Suprapubic skin (tissue), 4 donors: ENCODE results near the gene FYTTD1.

ENCODE experiments used
- EP300 ChIP-seq: sonication (generic); formaldehyde crosslinking; IDR thresholded peaks from one replicate; pipeline ENCODE4 v1.6.1; 2017; ENCODE audit warnings: antibody characterized with exemption
- POLR2A ChIP-seq, 2 donors: fragments of 450-650 bp; IDR thresholded peaks; one replicate each; pipeline ENCODE4 v1.6.1; 2017; ENCODE audit warnings: antibody characterized with exemption in 2 of 2, mild to moderate bottlenecking in 2 of 2, moderate library complexity in 2 of 2
- POLR2AphosphoS5 ChIP-seq, 3 donors: sonication (generic); formaldehyde crosslinking; IDR thresholded peaks; one replicate each; pipeline ENCODE4 v1.6.1; 2017; ENCODE audit warnings: antibody characterized with exemption in 3 of 3
- TF ChIP-seq, protein P1 (sequence below), 2 donors: fragments of 200-600 bp in 1 of 2; fragments of 450-650 bp in 1 of 2; sonication (generic) in 1 of 2; IDR thresholded peaks; one replicate each; pipeline ENCODE4 v1.5.1; 2016 to 2019; ENCODE audit warnings: antibody characterized with exemption in 2 of 2, mild to moderate bottlenecking in 1 of 2, moderate library complexity in 1 of 2

DNA sequence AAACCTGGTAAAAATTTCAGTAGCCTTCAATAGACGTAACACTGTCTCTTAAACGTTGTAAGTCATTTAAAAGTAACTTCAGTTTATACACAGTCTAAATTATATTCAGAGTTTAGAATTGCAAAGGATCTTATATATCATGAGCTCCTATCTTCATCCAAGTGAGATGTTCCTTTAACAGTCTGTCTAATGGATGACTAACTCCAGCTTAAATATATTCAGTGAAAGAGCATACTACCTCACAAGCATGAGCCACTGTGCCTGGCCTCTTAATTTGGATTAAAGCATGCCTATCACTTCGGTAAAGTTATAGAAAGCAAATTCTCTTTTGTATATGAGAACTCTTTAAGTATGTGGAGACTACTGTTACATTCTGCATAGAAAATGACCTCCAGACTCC, 7.0 kb downstream of the FYTTD1 start:
- TF ChIP-seq POLR2A (IDR thresholded peaks at IDR 0.05) (no peak), POLR2AphosphoS5 (IDR thresholded peaks at IDR 0.05) (no peak), EP300 (no peak)
- TF ChIP-seq, protein P1, sequence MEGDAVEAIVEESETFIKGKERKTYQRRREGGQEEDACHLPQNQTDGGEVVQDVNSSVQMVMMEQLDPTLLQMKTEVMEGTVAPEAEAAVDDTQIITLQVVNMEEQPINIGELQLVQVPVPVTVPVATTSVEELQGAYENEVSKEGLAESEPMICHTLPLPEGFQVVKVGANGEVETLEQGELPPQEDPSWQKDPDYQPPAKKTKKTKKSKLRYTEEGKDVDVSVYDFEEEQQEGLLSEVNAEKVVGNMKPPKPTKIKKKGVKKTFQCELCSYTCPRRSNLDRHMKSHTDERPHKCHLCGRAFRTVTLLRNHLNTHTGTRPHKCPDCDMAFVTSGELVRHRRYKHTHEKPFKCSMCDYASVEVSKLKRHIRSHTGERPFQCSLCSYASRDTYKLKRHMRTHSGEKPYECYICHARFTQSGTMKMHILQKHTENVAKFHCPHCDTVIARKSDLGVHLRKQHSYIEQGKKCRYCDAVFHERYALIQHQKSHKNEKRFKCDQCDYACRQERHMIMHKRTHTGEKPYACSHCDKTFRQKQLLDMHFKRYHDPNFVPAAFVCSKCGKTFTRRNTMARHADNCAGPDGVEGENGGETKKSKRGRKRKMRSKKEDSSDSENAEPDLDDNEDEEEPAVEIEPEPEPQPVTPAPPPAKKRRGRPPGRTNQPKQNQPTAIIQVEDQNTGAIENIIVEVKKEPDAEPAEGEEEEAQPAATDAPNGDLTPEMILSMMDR (IDR thresholded peaks at IDR 0.05), result no peak
